Measurements from ENCODE around the gene IRAK2.

- TF ChIP-seq EZH2 (IDR thresholded peaks at IDR 0.05; ENCODE audit: insufficient read depth, poor library complexity, severe bottlenecking), result no peak
- no peak for TF ChIP-seq EZH2phosphoT487 (IDR thresholded peaks at IDR 0.05; ENCODE audit: insufficient read depth, low read depth)
Measured at GRCh38 chr3:10173926-10174435, 9.3 kb downstream of the IRAK2 start.
